Subcutaneous adipose tissue (tissue), 4 donors: Measurements from ENCODE around the gene SHF. TPM values are rescaled to one million over a fixed set of nuclear protein-coding genes. Genes with fewer than 3 reads are reported as not detected.

ENCODE experiments used
- CTCF ChIP-seq: fragments of 450-650 bp; IDR thresholded peaks from one replicate; pipeline ENCODE4 v1.5.1; 2016; ENCODE audit warnings: low read depth, mild to moderate bottlenecking, control low read depth, antibody characterized with exemption, moderate library complexity
- total RNA-seq, 4 donors: library from RNA; depleted of rRNA; stranded (reverse); fragments of >200 nt; gene quantifications; one replicate each; pipeline ENCODE4 v1.1.0, GENCODE V29; 2016

Gene SHF
- total RNA-seq, 4 donors from 2014 or later, result 0.33 to 7.5 (median 3.7) TPM

GRCh38 chr15:45118131-45118588, 69.6 kb downstream of the SHF start:
- no peak for TF ChIP-seq CTCF

- no peak for TF ChIP-seq CTCF
Measured at GRCh38 chr15:45117308-45118130, 70.2 kb downstream of the SHF start.

Other genes with a start within 250 kb of the SHF start
- not detected for gene TERB2, start 231.3 kb downstream of the SHF start, total RNA-seq
- 1 to 10 TPM; 1.9 to 7.3 (median 4.7) TPM for gene SORD, start 164.8 kb downstream of the SHF start, total RNA-seq
- under 1 TPM in 3 of 4 donors, not detected in 1; under 0.01 to 0.22 (median under 0.01) TPM for gene DUOX2, start 73.8 kb downstream of the SHF start, total RNA-seq
- gene DUOXA2, start 73.6 kb downstream of the SHF start, total RNA-seq, result not detected
- gene DUOXA1, start 58.1 kb downstream of the SHF start, total RNA-seq, result 1 to 10 TPM in 1 of 4 donors, under 1 TPM in 2, not detected in 1; 0.44 to 1.1 (median 0.51) TPM
- under 1 TPM in 3 of 4 donors, not detected in 1; 0.44 to 0.85 (median 0.57) TPM for gene DUOX1, start 58.0 kb downstream of the SHF start, total RNA-seq
- gene SLC28A2, start 64.3 kb upstream of the SHF start, total RNA-seq, result not detected
- gene GATM, start 190.6 kb upstream of the SHF start, total RNA-seq, result 10 to 100 TPM; 14.8 to 28.6 (median 24.7) TPM